GM23338 (cell line): ENCODE results near the gene PPIF. TPM values are rescaled to one million over a fixed set of nuclear protein-coding genes. Genes with fewer than 3 reads are reported as not detected.

ENCODE experiments used
- polyA plus RNA-seq: library from polyadenylated mRNA; unstranded; fragments of >200 nt; fragmentation: Nextera tagmentation; extraction: Ambion mirVana; gene quantifications from 2 replicates; pipeline ENCODE4 v1.2.1, GENCODE V29; 2016
- total RNA-seq: library from RNA; depleted of rRNA; stranded (reverse); fragments of >200 nt; shearing (Covaris generic); gene quantifications from 2 replicates; pipeline ENCODE4 v1.2.3, GENCODE V29; 2014; rRNA removed

PPIF gene
- total and polyA plus RNA-seq, 2 experiments from 2014 or later: 32.1 to 43.6 TPM

Other genes starting within 250 kb of the PPIF start
- 7.2 and 10.1 TPM in 2 replicates for gene ZCCHC24, start 98.2 kb downstream of the PPIF start, total RNA-seq
- gene ZCCHC24, start 98.2 kb downstream of the PPIF start, polyA plus RNA-seq: 2.0 and 2.9 TPM in 2 replicates
- 2.0 and 2.1 TPM in 2 replicates for gene EIF5AL1, start 165.1 kb downstream of the PPIF start, total RNA-seq
- gene EIF5AL1, start 165.1 kb downstream of the PPIF start, polyA plus RNA-seq: 20.4 and 21.4 TPM in 2 replicates
- gene SFTPA2, start 212.9 kb downstream of the PPIF start, total RNA-seq: not detected in 2 replicates
- gene SFTPA2, start 212.9 kb downstream of the PPIF start, polyA plus RNA-seq: not detected in 2 replicates